Measurements from ENCODE around the gene GNAZ. TPM values are rescaled to one million over a fixed set of nuclear protein-coding genes. Genes with fewer than 3 reads are reported as not detected.

Gene GNAZ
- total and polyA plus RNA-seq, 4 donors = 0.21 to 2.2 (median 0.38) TPM

GRCh38 chr22:23124611-23125511 is 54.5 kb downstream of the GNAZ start:
- H3K4me3 ChIP-seq (ENCODE audit: low read depth in 1 of 3, low read length in 3 of 3) = no peak overlapping the region
- H3K9me3 ChIP-seq (ENCODE audit: control insufficient read depth in 4 of 4, low read length in 3 of 4) = no peaks in the 10 kb centered on the region
- peaks cover 0 to 4% (median 0%) of the 10 kb centered on the region in 4 donors for H3K4me1 ChIP-seq (ENCODE audit: control insufficient read depth in 4 of 4, insufficient read depth in 4 of 4, low read length in 3 of 4)
- WGBS = 85% methylated on average over 19 of the region's 19 CpGs
- H3K27ac ChIP-seq (ENCODE audit: low read depth in 1 of 2, low read length in 2 of 2) = no peak overlapping the region
- no peak for DNase-seq (ENCODE audit: low spot score)
- H3K9ac ChIP-seq (ENCODE audit: low read depth in 1 of 2, low read length in 2 of 2) = no peak overlapping the region
- H3K36me3 ChIP-seq (ENCODE audit: control insufficient read depth in 4 of 4, insufficient read depth in 3 of 4, low read depth in 1 of 4, low read length in 3 of 4) = no peaks in the 10 kb centered on the region
- no peaks in the 10 kb centered on the region for H3K27me3 ChIP-seq (ENCODE audit: control insufficient read depth in 4 of 4, insufficient read depth in 4 of 4, low read length in 3 of 4)
- TF ChIP-seq HNF4G (IDR thresholded peaks at IDR 0.05) (no peak), EGR1 (IDR thresholded peaks at IDR 0.05; ENCODE audit: low read depth in 2 of 2) (no peak), RAD21 (IDR thresholded peaks at IDR 0.05) (no peak), JUND (IDR thresholded peaks at IDR 0.05) (no peak), ZBTB33 (IDR thresholded peaks at IDR 0.05) (no peak), MAX (IDR thresholded peaks at IDR 0.05) (no peak), GABPA (IDR thresholded peaks at IDR 0.05 in 1 of 2, conservative IDR thresholded peaks at IDR 0.05 in 1 of 2) (no peak), NR2F2 (IDR thresholded peaks at IDR 0.05) (no peak), HNF4A (conservative IDR thresholded peaks at IDR 0.05) (no peak), YY1 (IDR thresholded peaks at IDR 0.05) (no peak), TAF1 (conservative IDR thresholded peaks at IDR 0.05) (no peak), REST (IDR thresholded peaks at IDR 0.05) (no peak)

- no peak overlapping the region for H3K4me3 ChIP-seq (ENCODE audit: low read depth in 1 of 3, low read length in 3 of 3)
- no peak for DNase-seq (ENCODE audit: low spot score)
- no peaks in the 10 kb centered on the region for H3K27me3 ChIP-seq (ENCODE audit: control insufficient read depth in 4 of 4, insufficient read depth in 4 of 4, low read length in 3 of 4)
- no peaks in the 10 kb centered on the region for H3K36me3 ChIP-seq (ENCODE audit: control insufficient read depth in 4 of 4, insufficient read depth in 3 of 4, low read depth in 1 of 4, low read length in 3 of 4)
- peaks cover 0 to 4% (median 0%) of the 10 kb centered on the region in 4 donors for H3K4me1 ChIP-seq (ENCODE audit: control insufficient read depth in 4 of 4, insufficient read depth in 4 of 4, low read length in 3 of 4)
- 88% methylated on average over 18 of the region's 18 CpGs for WGBS
- no peak overlapping the region for H3K27ac ChIP-seq (ENCODE audit: low read depth in 1 of 2, low read length in 2 of 2)
- H3K9ac ChIP-seq (ENCODE audit: low read depth in 1 of 2, low read length in 2 of 2) = no peak overlapping the region
- H3K9me3 ChIP-seq (ENCODE audit: control insufficient read depth in 4 of 4, low read length in 3 of 4) = no peaks in the 10 kb centered on the region
- TF ChIP-seq HNF4A (conservative IDR thresholded peaks at IDR 0.05) (no peak), GABPA (IDR thresholded peaks at IDR 0.05 in 1 of 2, conservative IDR thresholded peaks at IDR 0.05 in 1 of 2) (no peak), HNF4G (IDR thresholded peaks at IDR 0.05) (no peak), ZBTB33 (IDR thresholded peaks at IDR 0.05) (no peak), FOXA1 (IDR thresholded peaks at IDR 0.05) (no peak), EGR1 (IDR thresholded peaks at IDR 0.05; ENCODE audit: low read depth in 2 of 2) (no peak), JUND (IDR thresholded peaks at IDR 0.05) (no peak), NR2F2 (IDR thresholded peaks at IDR 0.05) (no peak), RAD21 (IDR thresholded peaks at IDR 0.05) (no peak), SP1 (IDR thresholded peaks at IDR 0.05) (no peak), ATF3 (IDR thresholded peaks at IDR 0.05) (no peak), REST (IDR thresholded peaks at IDR 0.05) (no peak), FOXA2 (IDR thresholded peaks at IDR 0.05) (no peak), TAF1 (conservative IDR thresholded peaks at IDR 0.05) (no peak), YY1 (IDR thresholded peaks at IDR 0.05) (no peak), MAX (IDR thresholded peaks at IDR 0.05) (no peak), RXRA (IDR thresholded peaks at IDR 0.05) (no peak)
Measured at GRCh38 chr22:23125512-23126103, 55.3 kb downstream of the GNAZ start.
